ENCODE results near the gene MCF2L.
"Not testable (repeated sequence)": the region's sequence is repeated elsewhere in the genome, so short reads cannot be mapped to it uniquely, and the experiment has no call there.

MCF2L gene

GRCh38 chr13:113015826-113016525, 47.0 kb downstream of the MCF2L start:
- no peak for DNase-seq (ENCODE audit: low read depth in 2 of 2)

GRCh38 chr13:113016526-113017295, 47.7 kb downstream of the MCF2L start:
- no peak for DNase-seq (ENCODE audit: low read depth in 2 of 2)

GRCh38 chr13:113017506-113018215, 48.6 kb downstream of the MCF2L start:
- DNase-seq (ENCODE audit: low read depth in 2 of 2), result no peak

GRCh38 chr13:113018676-113019465, 49.9 kb downstream of the MCF2L start:
- DNase-seq (ENCODE audit: low read depth in 2 of 2), result no peak

GRCh38 chr13:113020323-113021080, 51.5 kb downstream of the MCF2L start:
- DNase-seq (ENCODE audit: low read depth in 2 of 2), result no peak

GRCh38 chr13:113021391-113021790, 52.4 kb downstream of the MCF2L start:
- DNase-seq (ENCODE audit: low read depth in 2 of 2), result no peak

GRCh38 chr13:113021811-113022210, 52.8 kb downstream of the MCF2L start:
- DNase-seq (ENCODE audit: low read depth in 2 of 2), result no peak

- no peak for DNase-seq (ENCODE audit: low read depth in 2 of 2)
Measured at GRCh38 chr13:113022391-113022744, 53.4 kb downstream of the MCF2L start.

GRCh38 chr13:113022745-113023574, 53.9 kb downstream of the MCF2L start:
- DNase-seq (ENCODE audit: low read depth in 2 of 2), result no peak

- DNase-seq (ENCODE audit: low read depth in 2 of 2), result no peak
Measured at GRCh38 chr13:113023694-113024430, 54.8 kb downstream of the MCF2L start.

GRCh38 chr13:113024466-113024865, 55.5 kb downstream of the MCF2L start:
- no peak for DNase-seq (ENCODE audit: low read depth in 2 of 2)

- DNase-seq (ENCODE audit: low read depth in 2 of 2), result no peak
Measured at GRCh38 chr13:113026391-113026910, 57.4 kb downstream of the MCF2L start.

- DNase-seq (ENCODE audit: low read depth in 2 of 2), result no peak
Measured at GRCh38 chr13:113027095-113027494, 58.1 kb downstream of the MCF2L start.

GRCh38 chr13:113027566-113027965, 58.6 kb downstream of the MCF2L start:
- DNase-seq (ENCODE audit: low read depth in 2 of 2), result no peak

GRCh38 chr13:113028336-113029060, 59.5 kb downstream of the MCF2L start:
- no peak for DNase-seq (ENCODE audit: low read depth in 2 of 2)

GRCh38 chr13:113029061-113029445, 60.0 kb downstream of the MCF2L start:
- DNase-seq (ENCODE audit: low read depth in 2 of 2), result no peak

GRCh38 chr13:113029487-113030258, 60.7 kb downstream of the MCF2L start:
- DNase-seq (ENCODE audit: low read depth in 2 of 2), result peak; percentile 13 to 22

- not testable (repeated sequence) for DNase-seq (ENCODE audit: low read depth in 2 of 2)
Measured at GRCh38 chr13:113030259-113030640, 61.2 kb downstream of the MCF2L start.
